Keratinocyte (primary cell): ENCODE results near the gene AANAT. TPM values are rescaled to one million over a fixed set of nuclear protein-coding genes. Genes with fewer than 3 reads are reported as not detected.

Source experiments
- DNase-seq: peaks from one replicate; pipeline ENCODE4 v3.0.0-alpha.2; 2011; ENCODE audit warnings: low read depth, missing footprints, low spot score
- FAIRE-seq: peaks from 2 replicates; lab custom pipeline; 2011; peaks lifted over from hg19 to GRCh38; lab: Jason Lieb, UNC
- H2AFZ ChIP-seq: 2 replicates; pipeline ENCODE4 v1.6.0; 2012; ENCODE audit warnings: low read length, control low read depth, inconsistent platforms; ENCODE audit not compliant: control insufficient read depth
- H3K27ac ChIP-seq: 2 replicates; pipeline ENCODE4 v1.5.1; 2011; ENCODE audit warnings: low read length; ENCODE audit not compliant: control insufficient read depth, insufficient read depth
- H3K27me3 ChIP-seq: 3 replicates; pipeline ENCODE4 v1.6.0; 2011; ENCODE audit warnings: low read length; ENCODE audit not compliant: control insufficient read depth, insufficient read depth; ENCODE audit errors: extremely low read depth
- H3K36me3 ChIP-seq, 2 experiments: 2 replicates in 1 of 2; 3 replicates in 1 of 2; pipeline ENCODE4 v1.5.1; 2011; ENCODE audit warnings: low read length in 2 of 2, mild to moderate bottlenecking in 1 of 2; ENCODE audit not compliant: control insufficient read depth in 2 of 2, insufficient read depth in 2 of 2; ENCODE audit errors: extremely low read depth in 1 of 2
- H3K4me1 ChIP-seq: 3 replicates; pipeline ENCODE4 v1.5.1; 2011; ENCODE audit warnings: low read length; ENCODE audit not compliant: control insufficient read depth, insufficient read depth; ENCODE audit errors: extremely low read depth
- H3K4me2 ChIP-seq: 3 replicates; pipeline ENCODE4 v1.6.0; 2011; ENCODE audit warnings: low read depth, low read length; ENCODE audit not compliant: control insufficient read depth, insufficient read depth; ENCODE audit errors: extremely low read depth
- H3K4me3 ChIP-seq, 3 experiments: fragments of 200-600 bp in 1 of 3; sonication (generic) in 1 of 3; 2 replicates in 2 of 3; 3 replicates in 1 of 3; pipeline ENCODE4 v1.5.1; 2011 to 2016; ENCODE audit warnings: low read length in 3 of 3, mild to moderate bottlenecking in 3 of 3, control low read depth in 2 of 3, inconsistent platforms in 1 of 3, low read depth in 1 of 3, mixed read lengths in 1 of 3, mixed run types in 1 of 3, moderate library complexity in 1 of 3; ENCODE audit not compliant: control insufficient read depth in 2 of 3, insufficient read depth in 2 of 3; ENCODE audit errors: extremely low read depth in 1 of 3
- H3K79me2 ChIP-seq: 2 replicates; pipeline ENCODE4 v1.6.0; 2012; ENCODE audit warnings: low read length; ENCODE audit not compliant: control insufficient read depth, insufficient read depth
- H3K9ac ChIP-seq: 3 replicates; pipeline ENCODE4 v1.6.0; 2011; ENCODE audit warnings: low read length; ENCODE audit not compliant: control insufficient read depth, insufficient read depth; ENCODE audit errors: extremely low read depth
- H3K9me1 ChIP-seq: 3 replicates; pipeline ENCODE4 v1.6.0; 2011; ENCODE audit warnings: low read length; ENCODE audit not compliant: control insufficient read depth, insufficient read depth; ENCODE audit errors: extremely low read depth
- H3K9me3 ChIP-seq: 2 replicates; pipeline ENCODE4 v1.5.1; 2012; ENCODE audit warnings: low read depth, low read length; ENCODE audit not compliant: control insufficient read depth
- H4K20me1 ChIP-seq: 3 replicates; pipeline ENCODE4 v1.6.0; 2011; ENCODE audit warnings: low read length; ENCODE audit not compliant: control insufficient read depth, insufficient read depth; ENCODE audit errors: extremely low read depth
- CTCF ChIP-seq, 3 experiments: IDR thresholded peaks in 1 of 3; conservative IDR thresholded peaks in 1 of 3; optimal IDR thresholded peaks in 1 of 3; 2 replicates in 2 of 3; 3 replicates in 1 of 3; pipeline versions ENCODE3 to v1.5.1; 2011; ENCODE audit warnings: low read length in 3 of 3, mild to moderate bottlenecking in 3 of 3, moderate library complexity in 2 of 3, control low read depth in 1 of 3, inconsistent platforms in 1 of 3; ENCODE audit not compliant: insufficient read depth in 2 of 3; ENCODE audit errors: extremely low read depth in 1 of 3
- EZH2 ChIP-seq: IDR thresholded peaks from one replicate; pipeline ENCODE4 v1.6.1; 2012; ENCODE audit warnings: inconsistent platforms, mild to moderate bottlenecking, low read length, moderate library complexity
- dilution Hi-C: fragments of 300-500 bp; cut with MboI; formaldehyde crosslinking; loops from one replicate; pipeline ENCODE4 v1.7.0; 2020; ENCODE audit warnings: low sequenced_read_pairs; ENCODE audit not compliant: extremely low pct_ligation_motif_present
- polyA plus RNA-seq, 5 experiments: library from polyadenylated mRNA; depleted of rRNA in 3 of 5; stranded (reverse) in 3 of 5; stranded (forward) in 1 of 5; unstranded in 1 of 5; fragments of >200 nt; gene quantifications; 1 replicate in 1 of 5; 2 replicates in 3 of 5; 3 replicates in 1 of 5; pipeline versions ENCODE4 v1.2.1 to v1.2.3, GENCODE V29; 2011 to 2012; ENCODE audit warnings: missing spikeins in 2 of 5, low read depth in 1 of 5, low replicate concordance in 1 of 5

AANAT gene
- polyA plus RNA-seq, 1 donor (not counting 4 experiments of a cell fraction or from before 2014, with no cell fraction given): not detected

- Histone ChIP-seq H3K79me2 (peaks cover 48% of the 10 kb centered on the region), H4K20me1 (no peaks in the 10 kb centered on the region), H3K27me3 (no peaks in the 10 kb centered on the region), H3K9ac (no peak overlapping the region), H3K4me2 (no peak overlapping the region), H3K9me3 (no peaks in the 10 kb centered on the region), H3K36me3 (peaks cover 4 to 11% of the 10 kb centered on the region in 2 experiments), H3K4me3 (no peak overlapping the region), H2AFZ (no peak overlapping the region), H3K4me1 (no peaks in the 10 kb centered on the region), H3K27ac (no peak overlapping the region), H3K9me1 (no peaks in the 10 kb centered on the region)
- TF ChIP-seq EZH2 (no peak), CTCF (optimal IDR thresholded peaks at IDR 0.05 in 1 of 3, IDR thresholded peaks at IDR 0.05 in 1 of 3, conservative IDR thresholded peaks at IDR 0.05 in 1 of 3; ENCODE audit: extremely low read depth in 1 of 3, insufficient read depth in 2 of 3, low read length in 3 of 3) (no peak)
- DNase-seq (no peak), FAIRE-seq (no peak)
- dilution Hi-C loops: no loop called here
Observed at GRCh38 chr17:76420356-76421043, 46.9 kb upstream of the AANAT start.

GRCh38 chr17:76421044-76421407 lies 46.4 kb upstream of the AANAT start:
- no peaks in the 10 kb centered on the region for H3K4me1 ChIP-seq
- no peak overlapping the region for H2AFZ ChIP-seq
- FAIRE-seq (no peak), DNase-seq (no peak)
- TF ChIP-seq CTCF (optimal IDR thresholded peaks at IDR 0.05 in 1 of 3, IDR thresholded peaks at IDR 0.05 in 1 of 3, conservative IDR thresholded peaks at IDR 0.05 in 1 of 3; ENCODE audit: extremely low read depth in 1 of 3, insufficient read depth in 2 of 3, low read length in 3 of 3) (no peak), EZH2 (no peak)
- dilution Hi-C loops: no loop called here
- H3K9me3 ChIP-seq: no peaks in the 10 kb centered on the region
- no peaks in the 10 kb centered on the region for H3K27me3 ChIP-seq
- no peaks in the 10 kb centered on the region for H3K9me1 ChIP-seq
- peaks cover 47% of the 10 kb centered on the region for H3K79me2 ChIP-seq
- H3K4me2 ChIP-seq: no peak overlapping the region
- no peak overlapping the region for H3K27ac ChIP-seq
- H3K4me3 ChIP-seq: no peak overlapping the region
- no peak overlapping the region for H3K9ac ChIP-seq
- peaks cover 4 to 11% of the 10 kb centered on the region in 2 experiments for H3K36me3 ChIP-seq
- no peaks in the 10 kb centered on the region for H4K20me1 ChIP-seq
